COR-L47 (cell line): ENCODE measurements around the gene SEMA5B.
A peak's percentile ranks its signal among the peaks of the same experiment; 100 is the strongest.

Experiments used
- DNase-seq: peaks from one replicate; lab custom pipeline; 2025; lab: John Stamatoyannopoulos, UW

SEMA5B gene

GRCh38 chr3:123058505-123058904 lies 30.9 kb upstream of the SEMA5B start:
- no peak for DNase-seq

DNA sequence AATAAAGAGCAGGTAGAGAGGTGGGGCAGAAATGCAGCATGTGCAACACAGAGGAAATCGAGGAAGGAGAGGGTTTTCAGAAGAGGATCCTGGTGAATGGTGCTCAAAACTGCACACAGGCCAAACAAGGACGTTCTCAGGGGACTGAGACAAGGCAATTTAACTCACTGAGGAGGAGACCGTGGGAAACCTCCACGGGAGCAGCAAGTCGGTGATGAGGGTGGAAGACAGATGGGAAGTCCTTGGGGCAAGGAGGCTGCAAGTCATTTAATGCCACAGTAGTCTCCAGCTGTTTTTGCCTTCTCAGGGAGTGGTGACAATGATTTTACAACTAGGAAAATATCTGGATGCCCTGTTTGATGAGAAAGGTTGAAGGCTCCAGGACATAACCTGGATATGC lies 27.8 kb upstream of the SEMA5B start:
- DNase-seq, result no peak

- DNase-seq, result no peak
Measured at GRCh38 chr3:123054931-123055330, 27.4 kb upstream of the SEMA5B start.

GRCh38 chr3:123054109-123054778 lies 26.7 kb upstream of the SEMA5B start:
- DNase-seq, result no peak

- DNase-seq, result no peak
Measured at GRCh38 chr3:123053107-123053506, 25.5 kb upstream of the SEMA5B start.

GRCh38 chr3:123050666-123051065 lies 23.1 kb upstream of the SEMA5B start:
- no peak for DNase-seq

DNA sequence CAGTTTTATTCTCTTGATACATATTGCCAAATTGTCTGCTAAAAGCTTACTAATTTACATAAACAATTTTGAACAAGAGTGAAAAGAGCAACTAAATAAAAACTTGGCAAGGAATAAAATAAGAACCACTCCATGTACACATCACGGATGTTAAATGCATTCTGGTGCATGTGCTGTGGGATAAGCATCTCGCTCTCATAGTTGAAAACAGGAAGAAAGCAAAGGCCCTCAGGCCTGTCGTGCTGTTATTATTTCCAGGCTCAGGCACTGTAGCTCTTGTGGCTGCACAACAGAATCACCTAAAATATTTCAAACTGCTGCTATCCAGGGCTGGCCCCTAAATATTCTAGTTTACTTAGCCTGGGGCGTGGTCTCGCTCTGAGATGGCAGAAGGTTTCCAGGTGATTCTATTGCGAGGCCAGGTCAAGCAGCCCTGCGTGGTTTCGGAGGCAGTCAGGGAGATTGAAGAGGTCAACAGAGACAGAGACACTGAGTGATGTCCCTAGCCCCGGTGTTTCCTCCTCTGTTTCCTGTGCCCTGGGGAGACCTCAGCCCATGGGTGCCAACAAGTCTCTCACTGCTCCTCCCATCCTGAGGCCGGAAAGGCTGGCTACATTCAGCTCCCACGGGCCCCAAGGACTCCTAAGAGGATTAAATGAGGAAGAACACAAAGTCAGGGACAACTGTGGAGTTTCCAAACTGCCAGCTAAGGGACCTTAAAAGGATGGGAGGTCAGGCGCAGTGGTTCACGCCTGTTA lies 21.1 kb upstream of the SEMA5B start:
- DNase-seq, result no peak

- DNase-seq, result no peak
Measured at GRCh38 chr3:123047062-123047319, 19.4 kb upstream of the SEMA5B start.

DNA sequence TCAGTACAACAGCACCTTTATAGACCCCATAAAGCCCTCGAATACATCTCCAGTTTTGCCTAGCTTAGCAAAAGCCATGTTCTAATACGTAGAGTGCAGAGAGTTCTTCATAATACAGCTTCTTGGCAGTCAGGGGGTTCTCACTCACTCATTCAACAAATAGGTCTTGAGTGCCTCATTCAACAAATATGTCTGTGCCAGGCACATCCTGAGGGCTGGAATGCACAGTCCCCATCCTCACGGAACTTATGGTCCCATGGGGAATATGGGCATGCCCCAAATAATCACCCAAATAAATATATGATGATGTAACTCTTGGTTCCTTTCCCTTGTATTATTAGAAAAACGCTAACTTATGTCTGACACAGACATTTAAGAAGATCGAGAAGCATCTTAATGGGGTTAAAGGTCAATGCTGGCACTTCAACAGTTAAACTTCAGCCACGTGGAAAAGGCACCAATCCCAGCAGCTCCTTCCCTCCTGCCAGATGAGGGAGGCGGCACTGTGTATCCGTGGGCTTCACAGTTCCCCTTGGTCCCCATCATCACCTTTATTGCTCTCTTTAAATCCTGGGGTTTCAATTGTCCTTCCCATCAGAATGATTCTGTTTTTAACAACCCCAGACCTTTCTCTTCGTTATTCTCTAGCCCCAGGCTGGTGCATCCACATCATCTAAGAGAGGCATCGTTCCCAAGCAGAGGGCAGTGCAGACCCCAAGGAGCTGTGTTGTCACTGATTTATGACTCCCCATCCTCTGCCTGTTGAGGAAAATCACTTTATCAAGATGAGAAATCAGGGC lies 18.9 kb upstream of the SEMA5B start:
- no peak for DNase-seq

DNA sequence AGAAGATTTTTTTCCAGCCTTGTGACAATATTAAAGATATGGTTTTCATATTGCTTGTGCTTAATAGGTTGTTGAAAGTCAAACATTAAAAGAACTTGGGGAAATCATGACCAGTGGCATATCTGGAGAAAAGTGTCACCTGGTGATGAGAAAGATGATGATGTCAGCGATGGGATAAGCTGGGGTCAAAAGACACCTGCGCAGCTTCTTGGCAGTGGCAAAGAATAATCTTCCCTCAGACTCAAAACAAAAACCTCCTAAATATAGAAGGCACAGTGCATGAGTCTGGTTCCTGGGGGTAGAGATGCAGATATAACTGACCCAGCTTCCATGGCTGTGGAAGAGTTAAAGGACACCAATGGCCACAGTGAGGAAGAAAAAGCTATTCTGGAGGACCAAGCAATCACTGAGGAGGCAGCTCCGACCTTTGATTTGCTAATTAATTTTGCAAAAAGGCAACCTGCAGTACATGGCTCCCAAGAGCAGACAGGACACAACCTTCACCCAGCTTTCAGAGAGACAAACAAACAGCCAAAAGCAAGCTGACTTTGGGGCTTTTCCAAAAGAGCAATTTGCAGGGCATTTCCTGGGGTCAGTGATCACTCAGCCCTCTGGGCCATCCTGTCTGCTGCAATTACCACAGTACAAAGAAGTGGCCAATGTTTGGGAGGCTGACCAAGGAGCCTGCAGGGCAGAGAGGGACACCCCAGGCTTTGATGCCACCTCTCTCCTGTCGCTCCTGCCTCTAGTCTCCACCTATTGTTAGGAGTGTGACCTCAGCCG lies 17.6 kb upstream of the SEMA5B start:
- DNase-seq, result no peak

DNA sequence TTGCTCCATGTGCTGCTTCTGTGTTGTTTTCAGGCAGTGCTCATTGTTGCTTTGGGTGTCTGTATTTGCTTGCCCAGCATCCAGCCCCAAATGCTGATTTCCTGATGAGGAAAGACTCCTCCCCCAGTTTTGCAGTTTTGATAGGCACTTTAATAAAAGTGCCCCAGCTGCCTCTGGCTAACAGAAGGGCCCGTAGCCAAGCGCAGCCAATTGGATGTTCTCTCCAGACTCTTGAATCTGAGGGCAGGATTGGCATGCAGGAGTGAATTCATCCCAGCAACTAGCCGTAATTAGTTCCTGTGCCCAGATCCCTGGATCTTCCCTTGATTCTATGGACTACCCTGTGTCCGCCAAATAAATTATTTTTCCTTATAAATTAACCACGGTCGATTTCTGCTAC lies 14.8 kb upstream of the SEMA5B start:
- DNase-seq, result no peak

- peak; percentile 67 for DNase-seq
Measured at GRCh38 chr3:123039178-123039577, 11.6 kb upstream of the SEMA5B start.

GRCh38 chr3:123038751-123039150 lies 11.2 kb upstream of the SEMA5B start:
- DNase-seq, result peak; percentile 67

DNA sequence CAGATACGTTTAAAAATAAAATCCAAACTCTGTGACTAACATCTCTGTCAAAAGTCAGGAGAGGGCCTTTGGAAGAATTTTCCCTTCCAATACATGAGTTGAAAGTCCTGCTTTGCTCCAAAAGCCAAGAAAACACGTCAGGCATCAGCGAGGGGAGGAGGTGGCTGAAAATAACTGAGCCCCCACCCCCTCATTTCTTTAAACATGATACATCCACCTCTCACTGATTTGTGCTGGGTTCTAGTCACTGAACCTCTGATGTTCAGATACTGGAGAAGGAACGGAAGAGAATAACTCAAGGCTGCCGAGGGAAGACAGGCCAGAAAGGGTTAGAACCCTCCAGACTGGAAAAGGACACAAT lies 9.4 kb upstream of the SEMA5B start:
- DNase-seq, result no peak

DNA sequence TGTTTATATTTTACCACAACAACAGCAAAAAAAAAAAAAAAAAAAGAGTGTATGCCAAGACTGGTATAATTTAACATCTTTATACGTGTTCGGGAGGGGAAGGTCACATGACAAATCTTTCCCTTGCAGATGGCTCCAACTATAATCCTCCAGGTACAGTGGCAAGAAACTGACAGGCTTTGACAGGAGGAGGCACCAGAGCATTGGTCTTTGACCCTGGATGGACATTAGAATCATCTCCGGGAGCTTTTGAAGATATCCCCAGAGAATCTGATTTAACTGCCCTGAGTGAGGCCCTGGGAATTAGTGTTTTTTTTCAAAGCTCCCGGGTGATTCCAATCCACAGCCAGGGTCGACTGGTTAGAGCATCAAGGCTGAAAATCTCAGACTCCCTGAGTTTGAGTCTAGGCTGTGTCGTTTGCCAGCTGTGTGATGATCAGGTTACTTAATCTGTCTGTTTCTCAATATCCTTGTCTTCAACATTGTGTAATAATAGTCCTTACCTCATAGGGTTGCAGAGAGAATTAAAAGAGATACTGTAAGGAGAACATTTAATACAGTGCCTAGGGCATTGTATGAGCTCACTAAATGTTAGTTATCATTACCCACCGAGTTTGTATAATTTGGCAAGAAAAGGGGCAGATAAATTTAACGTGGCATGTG lies 8.9 kb upstream of the SEMA5B start:
- no peak for DNase-seq

- no peak for DNase-seq
Measured at GRCh38 chr3:123034996-123035395, 7.4 kb upstream of the SEMA5B start.

DNA sequence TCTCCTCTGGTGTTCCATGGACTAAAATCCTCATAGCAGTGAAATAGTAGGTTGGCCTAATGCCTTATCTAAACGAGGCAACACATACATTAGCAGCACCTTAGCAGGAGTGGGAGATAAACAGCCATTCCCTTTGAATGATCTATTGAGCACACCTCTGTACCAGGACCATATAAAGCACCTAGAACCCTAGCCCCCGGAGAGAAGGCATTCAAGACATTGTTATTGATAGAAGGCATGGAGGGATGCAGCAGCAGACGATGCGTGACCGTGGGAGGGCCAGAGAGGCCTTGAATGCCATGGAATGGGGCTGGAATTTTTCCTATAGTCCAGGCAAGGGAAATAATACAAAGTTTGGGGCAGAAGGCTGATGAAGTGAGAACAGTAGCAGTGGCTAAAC lies 6.6 kb upstream of the SEMA5B start:
- DNase-seq, result no peak

DNA sequence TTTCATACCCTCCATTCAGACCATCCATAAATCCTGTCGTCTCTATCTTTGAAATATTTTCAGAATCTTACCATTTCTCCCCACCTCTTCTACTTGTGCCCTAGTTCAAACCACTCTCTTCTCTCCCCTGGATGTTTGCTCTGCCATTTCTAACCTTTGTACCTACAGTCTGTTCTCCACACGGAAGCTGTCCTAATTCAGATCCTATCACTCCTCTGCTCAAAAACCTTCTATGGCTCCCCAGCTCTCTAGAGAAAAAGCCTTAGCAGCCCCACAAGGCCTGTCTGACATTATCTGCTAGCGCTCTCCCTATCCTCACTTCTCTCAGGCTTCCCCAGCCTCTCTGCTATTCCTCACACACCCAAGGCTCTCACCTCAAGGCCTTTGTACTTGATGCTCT lies 4.5 kb upstream of the SEMA5B start:
- DNase-seq, result no peak

GRCh38 chr3:123031051-123031450 lies 3.5 kb upstream of the SEMA5B start:
- no peak for DNase-seq

- DNase-seq, result peak; percentile 73
Measured at GRCh38 chr3:123028233-123028828, 768 bp upstream of the SEMA5B start.

DNA sequence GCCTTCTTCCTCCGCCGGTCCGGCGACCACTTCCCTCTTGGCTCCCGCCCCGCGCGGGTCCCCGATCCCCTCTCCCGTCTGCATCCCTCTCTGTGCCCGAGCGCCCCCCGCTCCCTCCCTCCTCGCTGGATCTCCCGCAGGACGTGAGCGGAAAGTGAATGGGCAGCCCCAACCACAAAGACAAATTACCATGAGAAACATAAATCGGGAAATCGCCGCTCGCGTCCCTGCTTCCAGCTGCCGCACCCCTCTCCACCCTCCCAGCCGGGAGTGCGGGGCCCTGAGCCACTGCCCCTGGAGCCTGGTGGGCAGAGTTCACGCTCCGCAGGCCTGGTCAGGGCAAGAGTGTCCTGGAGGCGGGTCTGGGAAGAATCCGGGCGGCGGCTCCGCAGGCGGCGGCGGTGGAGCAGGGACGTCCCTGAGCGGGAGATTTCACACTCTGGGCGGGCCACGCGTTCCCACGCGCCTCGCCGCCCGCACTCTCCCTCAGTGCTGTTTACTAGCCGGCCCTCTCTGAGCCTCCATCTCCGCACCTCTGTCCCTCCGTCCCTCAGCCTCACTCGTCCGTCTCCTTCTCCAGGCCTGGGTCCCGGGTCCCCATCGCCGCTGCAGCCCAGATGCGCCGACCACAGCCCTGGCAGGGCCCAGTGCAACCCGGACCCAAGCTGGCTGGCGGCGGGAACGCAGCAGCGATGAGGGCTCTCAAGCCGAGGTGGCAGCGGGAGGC lies 835 bp downstream of the SEMA5B start:
- peak; percentile 40 for DNase-seq
